H9 (cell line): ENCODE data around the gene KLHL10. TPM values are rescaled to one million over a fixed set of nuclear protein-coding genes. Genes with fewer than 3 reads are reported as not detected.

Experiments
- DNase-seq: peaks from one replicate; pipeline ENCODE4 v3.0.0-alpha.2; 2017
- H2AFZ ChIP-seq: one replicate; pipeline ENCODE4 v1.6.1; 2013; ENCODE audit warnings: mild to moderate bottlenecking, low read length, control low read depth, moderate library complexity
- H2AK5ac ChIP-seq: 2 replicates; pipeline ENCODE4 v1.6.1; 2013; ENCODE audit warnings: low read length, control low read depth, mixed read lengths; ENCODE audit not compliant: insufficient read length
- H2BK120ac ChIP-seq: one replicate; pipeline ENCODE4 v1.6.1; 2013; ENCODE audit warnings: low read depth, mild to moderate bottlenecking, low read length, control low read depth, inconsistent platforms; ENCODE audit not compliant: poor library complexity, severe bottlenecking
- H2BK12ac ChIP-seq: 2 replicates; pipeline ENCODE4 v1.6.1; 2013; ENCODE audit warnings: low read length, control low read depth, mixed read lengths, low read depth; ENCODE audit not compliant: insufficient read length
- H2BK15ac ChIP-seq: 2 replicates; pipeline ENCODE4 v1.6.1; 2013; ENCODE audit warnings: low read depth, low read length, control low read depth
- H2BK20ac ChIP-seq: one replicate; pipeline ENCODE4 v1.6.1; 2013; ENCODE audit warnings: low read depth, mild to moderate bottlenecking, low read length, control low read depth, inconsistent platforms; ENCODE audit not compliant: poor library complexity, severe bottlenecking
- H2BK5ac ChIP-seq: 2 replicates; pipeline ENCODE4 v1.6.1; 2013; ENCODE audit warnings: low read length, control low read depth, mixed read lengths; ENCODE audit not compliant: insufficient read length
- H3K14ac ChIP-seq: 2 replicates; pipeline ENCODE4 v1.6.1; 2013; ENCODE audit warnings: low read length, control low read depth; ENCODE audit not compliant: insufficient read depth
- H3K18ac ChIP-seq: 2 replicates; pipeline ENCODE4 v1.6.1; 2013; ENCODE audit warnings: low read depth, mild to moderate bottlenecking, mixed read lengths, low read length, control low read depth; ENCODE audit not compliant: insufficient read length
- H3K23ac ChIP-seq: 2 replicates; pipeline ENCODE4 v1.6.1; 2013; ENCODE audit warnings: low read length, control low read depth, mixed read lengths, low read depth; ENCODE audit not compliant: insufficient read length
- H3K23me2 ChIP-seq: 2 replicates; pipeline ENCODE4 v1.6.1; 2013; ENCODE audit warnings: low read depth, mild to moderate bottlenecking, mixed read lengths, low read length, control low read depth; ENCODE audit not compliant: insufficient read length, poor library complexity, severe bottlenecking
- H3K27ac ChIP-seq: 2 replicates; pipeline ENCODE4 v1.5.1; 2013; ENCODE audit warnings: low read length, control low read depth, mixed read lengths, low read depth; ENCODE audit not compliant: insufficient read length
- H3K27me3 ChIP-seq: 2 replicates; pipeline ENCODE4 v1.6.1; 2013; ENCODE audit warnings: low read length, control low read depth, inconsistent platforms; ENCODE audit not compliant: insufficient read depth
- H3K4ac ChIP-seq: 2 replicates; pipeline ENCODE4 v1.6.1; 2013; ENCODE audit warnings: low read depth, mild to moderate bottlenecking, control low read depth, inconsistent platforms, low read length, moderate library complexity
- H3K4me1 ChIP-seq: 2 replicates; pipeline ENCODE4 v1.6.1; 2013; ENCODE audit warnings: low read length, control low read depth, inconsistent platforms; ENCODE audit not compliant: insufficient read depth
- H3K4me2 ChIP-seq: 2 replicates; pipeline ENCODE4 v1.6.1; 2013; ENCODE audit warnings: low read length, control low read depth, mixed read lengths; ENCODE audit not compliant: insufficient read length, insufficient read depth
- H3K56ac ChIP-seq: 2 replicates; pipeline ENCODE4 v1.6.1; 2013; ENCODE audit warnings: low read depth, mild to moderate bottlenecking, mixed read lengths, low read length, control low read depth; ENCODE audit not compliant: insufficient read length
- H3K79me1 ChIP-seq: 2 replicates; pipeline ENCODE4 v1.6.1; 2013; ENCODE audit warnings: low read depth, mild to moderate bottlenecking, moderate library complexity, low read length, control low read depth, inconsistent platforms; ENCODE audit not compliant: insufficient read depth, poor library complexity, severe bottlenecking
- H3K79me2 ChIP-seq: 2 replicates; pipeline ENCODE4 v1.6.1; 2013; ENCODE audit warnings: low read length, control low read depth, inconsistent platforms; ENCODE audit not compliant: insufficient read depth
- H3K9ac ChIP-seq: 2 replicates; pipeline ENCODE4 v1.6.1; 2013; ENCODE audit warnings: low read length, control low read depth, mixed read lengths; ENCODE audit not compliant: insufficient read length; ENCODE audit errors: extremely low read depth
- H3K9me3 ChIP-seq: one replicate; pipeline ENCODE4 v1.6.1; 2013; ENCODE audit warnings: low read depth, low read length, inconsistent platforms; ENCODE audit not compliant: control insufficient read depth
- H3T11ph ChIP-seq: one replicate; pipeline ENCODE4 v1.6.1; 2013; ENCODE audit warnings: mild to moderate bottlenecking, low read length, control low read depth, inconsistent platforms
- H4K20me1 ChIP-seq: one replicate; pipeline ENCODE4 v1.6.1; 2013; ENCODE audit not compliant: control insufficient read depth, insufficient read length, insufficient read depth
- H4K5ac ChIP-seq: 2 replicates; pipeline ENCODE4 v1.6.1; 2013; ENCODE audit warnings: low read depth, mild to moderate bottlenecking, mixed read lengths, low read length, control low read depth; ENCODE audit not compliant: insufficient read length
- H4K8ac ChIP-seq: replicated peaks from 2 replicates; pipeline ENCODE4 v1.6.1; 2013; ENCODE audit warnings: low read length, control low read depth, mixed read lengths, low read depth; ENCODE audit not compliant: insufficient read length
- H4K91ac ChIP-seq: 2 replicates; pipeline ENCODE4 v1.6.1; 2013; ENCODE audit warnings: low read depth, mild to moderate bottlenecking, moderate library complexity, mixed read lengths, low read length, control low read depth; ENCODE audit not compliant: insufficient read length
- H3K27ac Mint-ChIP-seq, 3 experiments: 2 replicates in 2 of 3; 3 replicates in 1 of 3; pipeline ENCODE4 v1.8.0; 2020 to 2021; ENCODE audit warnings: mixed read lengths in 3 of 3, mild to moderate bottlenecking in 1 of 3, moderate library complexity in 1 of 3
- H3K27me3 Mint-ChIP-seq: 2 replicates; pipeline ENCODE4 v1.8.0; 2021; ENCODE audit warnings: low read depth, mild to moderate bottlenecking, moderate library complexity, mixed read lengths
- H3K36me3 Mint-ChIP-seq, 3 experiments: 2 replicates in 2 of 3; 3 replicates in 1 of 3; pipeline ENCODE4 v1.8.0; 2020 to 2021; ENCODE audit warnings: low read depth in 3 of 3, mixed read lengths in 3 of 3; ENCODE audit not compliant: insufficient read depth in 1 of 3
- H3K4me1 Mint-ChIP-seq, 2 experiments: 2 replicates each; pipeline ENCODE4 v1.8.0; 2020; ENCODE audit warnings: mixed read lengths in 2 of 2
- H3K4me3 Mint-ChIP-seq, 2 experiments: 2 replicates in 1 of 2; 3 replicates in 1 of 2; pipeline ENCODE4 v1.8.0; 2020 to 2021; ENCODE audit warnings: mild to moderate bottlenecking in 2 of 2, mixed read lengths in 2 of 2, moderate library complexity in 1 of 2
- H3K9me3 Mint-ChIP-seq, 2 experiments: 2 replicates in 1 of 2; 3 replicates in 1 of 2; pipeline ENCODE4 v1.8.0; 2020; ENCODE audit warnings: mild to moderate bottlenecking in 2 of 2, mixed read lengths in 2 of 2, moderate library complexity in 1 of 2
- CTCF ChIP-seq: fragments of 200-600 bp; sonication (generic); conservative IDR thresholded peaks from 3 replicates; pipeline ENCODE4 v1.8.0; 2021; ENCODE audit warnings: antibody characterized with exemption, mild to moderate bottlenecking
- WGBS: extraction: QIAGEN DNeasy Blood & Tissue Kit; methylation state at CpG from one replicate; pipeline ENCODE4 v1.1.7; 2013; ENCODE audit warnings: missing lambda C conversion rate, low lambda C conversion rate, mixed read lengths; ENCODE audit not compliant: insufficient read length; ENCODE audit errors: extremely low coverage; 5-methylcytosine and 5-hydroxymethylcytosine counted together
- total RNA-seq: library from RNA; stranded (reverse); gene quantifications from 2 replicates; pipeline ENCODE4 v1.2.1, GENCODE V29; 2021

KLHL10 gene
- total RNA-seq, 1 experiment from 2014 or later = 0.46 TPM

- no peak overlapping the region for H3T11ph ChIP-seq
- peak; percentile 95 for DNase-seq
- no peak overlapping the region for H3K27ac ChIP-seq
- H2AFZ ChIP-seq = no peak overlapping the region
- H3K79me1 ChIP-seq = no peaks in the 10 kb centered on the region
- H3K27me3 ChIP-seq = peaks cover 4% of the 10 kb centered on the region; the same call in 1 of the 2 replicates
- H2BK5ac ChIP-seq = no peak overlapping the region
- Mint-ChIP-seq H3K4me3 (peak overlapping the region in 1 of 2 experiments; percentile 74; a peak in 4 of 5 replicates), H3K27me3 (peaks cover 35% of the 10 kb centered on the region), H3K27ac (peak overlapping the region in 2 of 3 experiments; percentile 44 to 52; a peak in 1 of 7 replicates), H3K36me3 (no peaks in the 10 kb centered on the region; a peak in 1 of 7 replicates), H3K4me1 (peaks cover 24 to 39% of the 10 kb centered on the region in 2 experiments), H3K9me3 (no peaks in the 10 kb centered on the region; a peak in 1 of 5 replicates)
- no peaks in the 10 kb centered on the region for H3K79me2 ChIP-seq
- peaks cover 8% of the 10 kb centered on the region; the same call in 1 of the 2 replicates for H3K4me1 ChIP-seq
- no CpG with 5 or more reads among the region's 14 CpGs for WGBS
- H3K9me3 ChIP-seq = no peaks in the 10 kb centered on the region
- no peak overlapping the region for H4K8ac ChIP-seq
- no peak overlapping the region for H4K5ac ChIP-seq
- H2AK5ac ChIP-seq = no peak overlapping the region
- H3K9ac ChIP-seq = no peak overlapping the region
- H3K56ac ChIP-seq = no peak overlapping the region
- H3K14ac ChIP-seq = 0 out of 2 replicates have a peak overlapping the region, but pooled peaks have one; percentile 37
- H3K4ac ChIP-seq = no peak overlapping the region
- H4K20me1 ChIP-seq = no peaks in the 10 kb centered on the region
- H2BK12ac ChIP-seq = no peak overlapping the region
- no peak overlapping the region for H2BK120ac ChIP-seq
- H3K23ac ChIP-seq = no peak overlapping the region
- no peak overlapping the region for H3K18ac ChIP-seq
- TF ChIP-seq CTCF = peak; percentile 30; the same call in 2 of the 3 replicates
- peaks cover 6% of the 10 kb centered on the region for H3K23me2 ChIP-seq
- H3K4me2 ChIP-seq = peak overlapping the region; percentile 52
- H2BK20ac ChIP-seq = no peak overlapping the region
- H4K91ac ChIP-seq = no peak overlapping the region
- no peak overlapping the region for H2BK15ac ChIP-seq
Observed at GRCh38 chr17:41793784-41794539, 43.7 kb upstream of the KLHL10 start.
